ENCODE results near the gene MCC. TPM values are rescaled to one million over a fixed set of nuclear protein-coding genes. Genes with fewer than 3 reads are reported as not detected.
A peak's percentile ranks its signal among the peaks of the same experiment; 100 is the strongest.

The MCC gene
- total RNA-seq, 1 experiment from 2014 or later: 7.6 TPM

DNA sequence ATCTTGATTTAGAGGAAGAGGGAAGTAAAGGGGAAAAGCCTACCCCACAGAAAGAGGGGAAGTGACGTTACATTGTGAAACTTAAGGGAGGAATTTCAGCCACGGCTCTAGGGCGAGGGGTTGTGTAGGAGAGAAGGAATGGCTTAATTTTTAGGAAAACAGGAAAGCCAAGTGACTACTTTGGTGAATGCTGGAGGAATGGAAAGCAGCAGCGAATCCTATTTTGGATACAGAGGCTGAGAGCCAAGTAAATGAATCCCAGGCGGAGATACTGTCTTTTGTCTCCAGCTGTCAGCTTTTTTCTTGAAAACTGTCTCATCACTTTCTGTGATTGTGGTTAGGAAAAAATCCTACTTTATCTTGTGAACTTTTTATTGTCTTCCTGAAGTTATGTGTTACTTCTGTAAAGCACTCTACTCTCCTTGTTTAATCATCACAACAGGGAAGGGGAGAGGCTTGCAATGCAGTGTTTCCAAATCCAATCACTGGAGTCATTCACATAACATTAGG is 241.8 kb downstream of the MCC start:
- Histone ChIP-seq H3K79me2 (ENCODE audit: insufficient read depth, low read length) (peaks cover 3% of the 10 kb centered on the region; the same call in 1 of the 2 replicates), H3K4me1 (ENCODE audit: insufficient read depth, low read length) (peaks cover 14% of the 10 kb centered on the region), H3K27me3 (ENCODE audit: insufficient read depth, low read length) (no peaks in the 10 kb centered on the region), H3T11ph (ENCODE audit: low read length) (no peak overlapping the region), H2AFZ (ENCODE audit: low read length) (no peak overlapping the region), H2BK120ac (ENCODE audit: low read depth, low read length, poor library complexity, severe bottlenecking) (no peak overlapping the region), H2BK15ac (ENCODE audit: low read depth, low read length) (no peak overlapping the region), H3K18ac (ENCODE audit: insufficient read length, low read depth, low read length) (no peak overlapping the region), H4K91ac (ENCODE audit: insufficient read length, low read depth, low read length) (no peak overlapping the region), H3K56ac (ENCODE audit: insufficient read length, low read depth, low read length) (no peak overlapping the region), H3K4ac (ENCODE audit: low read depth, low read length) (no peak overlapping the region), H2BK20ac (ENCODE audit: low read depth, low read length, poor library complexity, severe bottlenecking) (no peak overlapping the region), H3K23ac (ENCODE audit: insufficient read length, low read depth, low read length) (no peak overlapping the region), H3K23me2 (ENCODE audit: insufficient read length, low read depth, low read length, poor library complexity, severe bottlenecking) (no peaks in the 10 kb centered on the region), H4K5ac (ENCODE audit: insufficient read length, low read depth, low read length) (no peak overlapping the region), H4K8ac (replicated peaks; ENCODE audit: insufficient read length, low read depth, low read length) (no peak overlapping the region), H3K4me2 (ENCODE audit: insufficient read depth, insufficient read length, low read length) (no peak overlapping the region), H3K27ac (ENCODE audit: insufficient read length, low read depth, low read length) (no peak overlapping the region), H3K9me3 (ENCODE audit: control insufficient read depth, low read depth, low read length) (no peaks in the 10 kb centered on the region), H2BK12ac (ENCODE audit: insufficient read length, low read depth, low read length) (no peak overlapping the region), H3K79me1 (ENCODE audit: insufficient read depth, low read depth, low read length, poor library complexity, severe bottlenecking) (no peaks in the 10 kb centered on the region), H2AK5ac (ENCODE audit: insufficient read length, low read length) (no peak overlapping the region), H4K20me1 (ENCODE audit: control insufficient read depth, insufficient read depth, insufficient read length) (no peaks in the 10 kb centered on the region), H2BK5ac (ENCODE audit: insufficient read length, low read length) (no peak overlapping the region), H3K9ac (ENCODE audit: extremely low read depth, insufficient read length, low read length) (no peak overlapping the region), H3K14ac (ENCODE audit: insufficient read depth, low read length) (no peak overlapping the region)
- Mint-ChIP-seq H3K4me1 (peaks cover 27 to 28% of the 10 kb centered on the region in 2 experiments), H3K9me3 (no peaks in the 10 kb centered on the region; a peak in 1 of 5 replicates), H3K27me3 (ENCODE audit: low read depth) (no peaks in the 10 kb centered on the region; the same call in 1 of the 2 replicates), H3K27ac (peak overlapping the region; percentile 10 to 90 (median 78); a peak in 4 of 7 replicates), H3K4me3 (no peak overlapping the region), H3K36me3 (ENCODE audit: insufficient read depth in 1 of 3, low read depth in 3 of 3) (peaks cover 0 to 11% (median 4%) of the 10 kb centered on the region in 3 experiments; a peak in 4 of 7 replicates)
- no peak for DNase-seq
- TF ChIP-seq, protein P1, sequence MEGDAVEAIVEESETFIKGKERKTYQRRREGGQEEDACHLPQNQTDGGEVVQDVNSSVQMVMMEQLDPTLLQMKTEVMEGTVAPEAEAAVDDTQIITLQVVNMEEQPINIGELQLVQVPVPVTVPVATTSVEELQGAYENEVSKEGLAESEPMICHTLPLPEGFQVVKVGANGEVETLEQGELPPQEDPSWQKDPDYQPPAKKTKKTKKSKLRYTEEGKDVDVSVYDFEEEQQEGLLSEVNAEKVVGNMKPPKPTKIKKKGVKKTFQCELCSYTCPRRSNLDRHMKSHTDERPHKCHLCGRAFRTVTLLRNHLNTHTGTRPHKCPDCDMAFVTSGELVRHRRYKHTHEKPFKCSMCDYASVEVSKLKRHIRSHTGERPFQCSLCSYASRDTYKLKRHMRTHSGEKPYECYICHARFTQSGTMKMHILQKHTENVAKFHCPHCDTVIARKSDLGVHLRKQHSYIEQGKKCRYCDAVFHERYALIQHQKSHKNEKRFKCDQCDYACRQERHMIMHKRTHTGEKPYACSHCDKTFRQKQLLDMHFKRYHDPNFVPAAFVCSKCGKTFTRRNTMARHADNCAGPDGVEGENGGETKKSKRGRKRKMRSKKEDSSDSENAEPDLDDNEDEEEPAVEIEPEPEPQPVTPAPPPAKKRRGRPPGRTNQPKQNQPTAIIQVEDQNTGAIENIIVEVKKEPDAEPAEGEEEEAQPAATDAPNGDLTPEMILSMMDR (conservative IDR thresholded peaks at IDR 0.05): no peak
- WGBS (ENCODE audit: extremely low coverage, insufficient read length, low lambda C conversion rate): no CpG with 5 or more reads among the region's 5 CpGs

Data from H9 (cell line).